HCT116 (cell line): ENCODE results near the gene TRPM3. TPM values are rescaled to one million over a fixed set of nuclear protein-coding genes. Genes with fewer than 3 reads are reported as not detected.

Experiments
- ATAC-seq: fragments of 200-7000 bp; cut with Tn5 transposase; 2 replicates; pipeline ENCODE4 v1.9.1; 2020; ENCODE audit warnings: mild to moderate bottlenecking, moderate library complexity
- BruUV-seq: library from RNA; stranded (reverse); fragments of 400-500 nt; replicated peaks from 2 replicates; lab custom pipeline; 2021; lab: Mats Ljungman, UMichigan
- CTCF ChIA-PET: fragments of 300-600 bp; sonication (Branson Sonifier 250); formaldehyde crosslinking; loops from one replicate; lab custom pipeline; 2021; ENCODE audit warnings: antibody characterized with exemption; lab: Charles Lee
- POLR2A ChIA-PET: fragments of 300-600, 350-600 bp; sonication (Branson Sonifier 250); formaldehyde crosslinking; loops from one replicate; lab custom pipeline; 2021; ENCODE audit warnings: antibody characterized with exemption; lab: Charles Lee
- RAD21 ChIA-PET, 2 experiments: fragments of 300-600 bp; sonication (Branson Sonifier 250); formaldehyde crosslinking; loops; one replicate each; lab custom pipeline; 2023; ENCODE audit warnings: low total read pairs in 2 of 2; ENCODE audit not compliant: uncharacterized antibody in 2 of 2, unreplicated experiment in 2 of 2, low non-redundant PET in 1 of 2; lab: Charles Lee
- DNase-seq: peaks from one replicate; pipeline ENCODE4 v3.0.0-alpha.2; 2010; ENCODE audit warnings: low read depth, low spot score
- H2AFZ ChIP-seq: fragments of 200-600 bp; shearing (Covaris generic), sonication (generic); 2 replicates; pipeline ENCODE4 v1.6.1; 2017; ENCODE audit warnings: low read depth, mixed run types, mixed read lengths, antibody characterized with exemption, low read length; ENCODE audit not compliant: poor library complexity, severe bottlenecking
- H3K27ac ChIP-seq: 2 replicates; pipeline ENCODE4 v1.5.1; 2012; ENCODE audit warnings: low read depth, low read length
- H3K27me3 ChIP-seq: fragments of 200-600 bp; sonication (generic); 2 replicates; pipeline ENCODE4 v1.6.1; 2016; ENCODE audit warnings: mixed run types, low read length, mixed read lengths; ENCODE audit not compliant: insufficient read depth
- H3K36me3 ChIP-seq, 2 experiments: fragments of 200-500 bp in 1 of 2; fragments of 200-600 bp in 1 of 2; sonication (Bioruptor generic) in 1 of 2; sonication (generic) in 1 of 2; 2 replicates each; pipeline versions ENCODE4 v1.5.1 to v1.6.1; 2014 to 2016; ENCODE audit warnings: low read length in 2 of 2, inconsistent platforms in 1 of 2, mixed read lengths in 1 of 2, mixed run types in 1 of 2; ENCODE audit not compliant: insufficient read depth in 2 of 2, control insufficient read depth in 1 of 2
- H3K4me1 ChIP-seq, 2 experiments: fragments of 200-600 bp in 1 of 2; sonication (generic) in 1 of 2; 2 replicates each; pipeline versions ENCODE4 v1.5.1 to v1.6.1; 2012 to 2017; ENCODE audit warnings: low read length in 2 of 2, inconsistent platforms in 1 of 2, mild to moderate bottlenecking in 1 of 2, mixed read lengths in 1 of 2, mixed run types in 1 of 2, moderate library complexity in 1 of 2; ENCODE audit not compliant: insufficient read depth in 2 of 2, control insufficient read depth in 1 of 2
- H3K4me2 ChIP-seq: fragments of 200-600 bp; sonication (generic); 2 replicates; pipeline ENCODE4 v1.6.1; 2017; ENCODE audit warnings: mixed run types, low read length, mixed read lengths
- H3K4me3 ChIP-seq, 2 experiments: fragments of 200-600 bp in 1 of 2; sonication (generic) in 1 of 2; replicated peaks in 1 of 2; 2 replicates each; pipeline ENCODE4 v1.5.1; 2011 to 2016; ENCODE audit warnings: low read length in 2 of 2, control low read depth in 1 of 2, low read depth in 1 of 2, mild to moderate bottlenecking in 1 of 2, mixed read lengths in 1 of 2, mixed run types in 1 of 2
- H3K79me2 ChIP-seq: fragments of 200-600 bp; sonication (generic); 2 replicates; pipeline ENCODE4 v1.6.1; 2017; ENCODE audit warnings: mild to moderate bottlenecking, mixed run types, low read length, moderate library complexity, mixed read lengths; ENCODE audit not compliant: insufficient read depth
- H3K9ac ChIP-seq: fragments of 200-600 bp; sonication (generic); 2 replicates; pipeline ENCODE4 v1.6.1; 2016; ENCODE audit warnings: low read length, mixed read lengths
- H3K9me2 ChIP-seq: fragments of 200-600 bp; sonication (generic), shearing (Covaris generic); 2 replicates; pipeline ENCODE4 v1.6.1; 2017; ENCODE audit warnings: mixed run types, mild to moderate bottlenecking, moderate library complexity; ENCODE audit not compliant: insufficient read depth
- H3K9me3 ChIP-seq, 2 experiments: fragments of 200-500 bp in 1 of 2; fragments of 200-600 bp in 1 of 2; sonication (Bioruptor generic) in 1 of 2; sonication (generic) in 1 of 2; 2 replicates each; pipeline ENCODE4 v1.6.1; 2014 to 2017; ENCODE audit warnings: low read length in 2 of 2, mixed read lengths in 2 of 2, inconsistent platforms in 1 of 2, low read depth in 1 of 2, mild to moderate bottlenecking in 1 of 2, mixed run types in 1 of 2, moderate library complexity in 1 of 2; ENCODE audit not compliant: control insufficient read depth in 1 of 2, insufficient read depth in 1 of 2
- H4K20me1 ChIP-seq: fragments of 200-600 bp; sonication (generic), shearing (Covaris generic); 2 replicates; pipeline ENCODE4 v1.6.1; 2017; ENCODE audit warnings: mixed run types, mild to moderate bottlenecking, moderate library complexity; ENCODE audit not compliant: insufficient read depth
- CEBPB ChIP-seq: IDR thresholded peaks from 2 replicates; pipeline ENCODE4 v1.6.1; 2012; ENCODE audit warnings: low read depth
- EGR1 ChIP-seq: IDR thresholded peaks from 2 replicates; pipeline ENCODE4 v1.6.1; 2012; ENCODE audit warnings: low read depth
- POLR2A ChIP-seq: IDR thresholded peaks from 2 replicates; pipeline ENCODE4 v1.7.0; 2011; ENCODE audit warnings: borderline replicate concordance; ENCODE audit not compliant: insufficient read depth, insufficient read length; ENCODE audit errors: extremely low read depth
- POLR2AphosphoS5 ChIP-seq: IDR thresholded peaks from 2 replicates; pipeline ENCODE4 v1.6.1; 2011; ENCODE audit warnings: mild to moderate bottlenecking, low read depth, low read length, moderate library complexity
- RAD21 ChIP-seq: IDR thresholded peaks from 2 replicates; pipeline ENCODE4 v1.6.1; 2012; ENCODE audit warnings: low read depth, mild to moderate bottlenecking
- SIN3A ChIP-seq: IDR thresholded peaks from 2 replicates; pipeline ENCODE4 v1.6.1; 2012; ENCODE audit warnings: low read depth
- TCF7L2 ChIP-seq: IDR thresholded peaks from 2 replicates; pipeline ENCODE4 v1.7.0; 2011; ENCODE audit warnings: borderline replicate concordance, inconsistent platforms; ENCODE audit not compliant: insufficient read depth, insufficient read length; ENCODE audit errors: extremely low read depth
- YY1 ChIP-seq: IDR thresholded peaks from 2 replicates; pipeline ENCODE4 v1.6.1; 2011; ENCODE audit warnings: low read length, low read depth, moderate library complexity, mild to moderate bottlenecking; ENCODE audit not compliant: insufficient replicate concordance; ENCODE audit errors: extremely low read depth
- intact Hi-C: fragments of 100-400 bp; cut with micrococcal nuclease; formaldehyde crosslinking; loops from 2 replicates; pipeline ENCODE4 v1.10.0; 2022
- total RNA-seq: library from RNA; stranded (reverse); gene quantifications from one replicate; pipeline ENCODE4 v1.2.1, GENCODE V29; 2021; ENCODE audit not compliant: unreplicated experiment
- TF ChIP-seq, protein P1 (sequence below), 3 experiments: fragments of 200-600 bp in 1 of 3; sonication (generic) in 1 of 3; IDR thresholded peaks in 2 of 3; conservative IDR thresholded peaks in 1 of 3; 2 replicates each; pipeline ENCODE4 v1.5.1; 2012 to 2017; ENCODE audit warnings: low read depth in 2 of 3, low read length in 2 of 3, antibody characterized with exemption in 1 of 3, borderline replicate concordance in 1 of 3, control low read depth in 1 of 3, mild to moderate bottlenecking in 1 of 3, mixed read lengths in 1 of 3, mixed run types in 1 of 3, moderate library complexity in 1 of 3; ENCODE audit not compliant: insufficient read depth in 1 of 3
- TF ChIP-seq, protein P2 (sequence below): IDR thresholded peaks from 2 replicates; pipeline ENCODE4 v1.6.1; 2012
- TF ChIP-seq, protein P3 (sequence below): IDR thresholded peaks from 2 replicates; pipeline ENCODE4 v1.6.1; 2011; ENCODE audit warnings: mild to moderate bottlenecking, low read length, moderate library complexity; ENCODE audit not compliant: insufficient replicate concordance; ENCODE audit errors: extremely low read depth

The TRPM3 gene
- total RNA-seq, 1 experiment from 2014 or later: not detected

DNA sequence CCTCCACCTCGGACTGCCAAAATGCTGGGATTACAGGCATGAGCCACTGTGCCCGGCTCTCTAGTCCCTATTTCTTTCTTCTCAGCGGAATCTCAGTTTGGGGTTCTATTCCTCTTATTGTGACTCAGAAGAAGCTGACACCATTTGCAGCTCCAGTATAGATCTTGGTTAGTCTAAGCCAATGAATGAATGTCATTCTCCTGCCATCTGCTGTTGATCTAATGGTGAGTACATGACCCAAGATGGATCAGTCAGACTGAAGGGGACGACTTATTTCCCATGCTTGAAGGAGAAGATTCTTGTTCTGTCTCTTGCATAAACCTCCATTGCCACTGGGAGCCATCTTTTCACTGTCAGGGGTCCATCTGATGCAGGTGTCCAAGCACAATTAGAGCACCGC lies 630.9 kb downstream of the TRPM3 start:
- POLR2A ChIA-PET: no interaction called here
- H3K27me3 ChIP-seq: no peaks in the 10 kb centered on the region
- DNase-seq (no peak), ATAC-seq (no peak)
- RAD21 ChIA-PET: interaction anchor here (0.6 to 0.7 kb wide), 2 partner anchors 72 to 112 kb away, joined by 3 to 4 read pairs; no protein-coding TSS in a partner anchor
- no peak overlapping the region for H2AFZ ChIP-seq
- no peaks in the 10 kb centered on the region for H3K36me3 ChIP-seq
- no peak overlapping the region for H3K4me3 ChIP-seq
- H4K20me1 ChIP-seq: no peaks in the 10 kb centered on the region
- TF ChIP-seq POLR2A: no peak
- TF ChIP-seq, protein P1, sequence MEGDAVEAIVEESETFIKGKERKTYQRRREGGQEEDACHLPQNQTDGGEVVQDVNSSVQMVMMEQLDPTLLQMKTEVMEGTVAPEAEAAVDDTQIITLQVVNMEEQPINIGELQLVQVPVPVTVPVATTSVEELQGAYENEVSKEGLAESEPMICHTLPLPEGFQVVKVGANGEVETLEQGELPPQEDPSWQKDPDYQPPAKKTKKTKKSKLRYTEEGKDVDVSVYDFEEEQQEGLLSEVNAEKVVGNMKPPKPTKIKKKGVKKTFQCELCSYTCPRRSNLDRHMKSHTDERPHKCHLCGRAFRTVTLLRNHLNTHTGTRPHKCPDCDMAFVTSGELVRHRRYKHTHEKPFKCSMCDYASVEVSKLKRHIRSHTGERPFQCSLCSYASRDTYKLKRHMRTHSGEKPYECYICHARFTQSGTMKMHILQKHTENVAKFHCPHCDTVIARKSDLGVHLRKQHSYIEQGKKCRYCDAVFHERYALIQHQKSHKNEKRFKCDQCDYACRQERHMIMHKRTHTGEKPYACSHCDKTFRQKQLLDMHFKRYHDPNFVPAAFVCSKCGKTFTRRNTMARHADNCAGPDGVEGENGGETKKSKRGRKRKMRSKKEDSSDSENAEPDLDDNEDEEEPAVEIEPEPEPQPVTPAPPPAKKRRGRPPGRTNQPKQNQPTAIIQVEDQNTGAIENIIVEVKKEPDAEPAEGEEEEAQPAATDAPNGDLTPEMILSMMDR (IDR thresholded peaks at IDR 0.05 in 2 of 3, conservative IDR thresholded peaks at IDR 0.05 in 1 of 3; ENCODE audit: borderline replicate concordance in 1 of 3, insufficient read depth in 1 of 3, low read depth in 2 of 3, low read length in 2 of 3): 0 out of 6 replicates have a peak, but pooled peaks of 1 of the 3 experiments have one; percentile 7
- TF ChIP-seq, protein P2, sequence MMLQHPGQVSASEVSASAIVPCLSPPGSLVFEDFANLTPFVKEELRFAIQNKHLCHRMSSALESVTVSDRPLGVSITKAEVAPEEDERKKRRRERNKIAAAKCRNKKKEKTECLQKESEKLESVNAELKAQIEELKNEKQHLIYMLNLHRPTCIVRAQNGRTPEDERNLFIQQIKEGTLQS: no peak
- TF ChIP-seq RAD21: peak; percentile 47
- no peak for TF ChIP-seq EGR1
- TF ChIP-seq TCF7L2: no peak
- TF ChIP-seq, all 23 proteins: peak for 2
- Histone ChIP-seq H3K4me1 (peaks cover 7 to 10% of the 10 kb centered on the region in 2 experiments), H3K4me2 (no peak overlapping the region), H3K9me2 (no peaks in the 10 kb centered on the region), H3K9me3 (no peaks in the 10 kb centered on the region), H3K27ac (no peak overlapping the region), H3K79me2 (no peaks in the 10 kb centered on the region), H3K9ac (no peak overlapping the region)
- no TSS peak for BruUV-seq
- CTCF ChIA-PET: interaction anchor here (1.0 kb wide), 1 partner anchor 112 kb away, joined by 4 read pairs; no protein-coding TSS in a partner anchor
- intact Hi-C loops: no loop called here

DNA sequence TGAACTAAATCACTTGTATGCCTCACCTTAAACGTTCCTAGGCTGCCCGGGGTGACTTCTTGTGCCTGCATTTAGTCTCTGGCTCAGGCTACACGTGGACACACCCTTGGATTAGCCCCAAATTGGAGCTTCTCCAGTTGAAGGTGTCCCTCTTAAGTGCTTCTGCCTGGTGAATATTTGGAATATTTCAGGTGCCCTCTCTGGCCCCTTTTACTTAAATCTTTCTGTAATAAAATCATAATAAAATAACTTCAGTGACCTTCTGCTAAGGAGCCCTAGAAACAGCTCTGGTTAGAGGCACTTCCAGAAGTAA lies 632.7 kb downstream of the TRPM3 start:
- intact Hi-C loops: loop anchor here (10.0 kb wide), 1 partner anchor 116 kb away; no protein-coding TSS in a partner anchor
- Histone ChIP-seq H3K4me3 (no peak overlapping the region), H3K9me2 (no peaks in the 10 kb centered on the region), H3K27ac (no peak overlapping the region), H3K27me3 (no peaks in the 10 kb centered on the region), H3K4me1 (peaks cover 7 to 13% of the 10 kb centered on the region in 2 experiments), H3K9ac (no peak overlapping the region), H3K79me2 (no peaks in the 10 kb centered on the region), H4K20me1 (no peaks in the 10 kb centered on the region), H3K9me3 (no peaks in the 10 kb centered on the region), H3K4me2 (peak overlapping the region; percentile 37; the same call in 1 of the 2 replicates), H3K36me3 (no peaks in the 10 kb centered on the region), H2AFZ (peak overlapping the region; percentile 17)
- DNase-seq: no peak
- no TSS peak for BruUV-seq
- ATAC-seq: no peak
- ChIA-PET POLR2A (interaction anchor here (1.2 kb wide), 1 partner anchor 70 kb away, joined by 3 read pairs; no protein-coding TSS in a partner anchor), CTCF (interaction anchor here (1.0 kb wide), 1 partner anchor 19 kb away, joined by 3 read pairs; no protein-coding TSS in a partner anchor), RAD21 (no interaction called here)
- no peak for TF ChIP-seq SIN3A
- TF ChIP-seq, protein P1 (IDR thresholded peaks at IDR 0.05 in 2 of 3, conservative IDR thresholded peaks at IDR 0.05 in 1 of 3; ENCODE audit: borderline replicate concordance in 1 of 3, insufficient read depth in 1 of 3, low read depth in 2 of 3, low read length in 2 of 3): no peak
- TF ChIP-seq CEBPB: no peak
- TF ChIP-seq YY1: no peak
- TF ChIP-seq, protein P2: no peak
- TF ChIP-seq, protein P3, sequence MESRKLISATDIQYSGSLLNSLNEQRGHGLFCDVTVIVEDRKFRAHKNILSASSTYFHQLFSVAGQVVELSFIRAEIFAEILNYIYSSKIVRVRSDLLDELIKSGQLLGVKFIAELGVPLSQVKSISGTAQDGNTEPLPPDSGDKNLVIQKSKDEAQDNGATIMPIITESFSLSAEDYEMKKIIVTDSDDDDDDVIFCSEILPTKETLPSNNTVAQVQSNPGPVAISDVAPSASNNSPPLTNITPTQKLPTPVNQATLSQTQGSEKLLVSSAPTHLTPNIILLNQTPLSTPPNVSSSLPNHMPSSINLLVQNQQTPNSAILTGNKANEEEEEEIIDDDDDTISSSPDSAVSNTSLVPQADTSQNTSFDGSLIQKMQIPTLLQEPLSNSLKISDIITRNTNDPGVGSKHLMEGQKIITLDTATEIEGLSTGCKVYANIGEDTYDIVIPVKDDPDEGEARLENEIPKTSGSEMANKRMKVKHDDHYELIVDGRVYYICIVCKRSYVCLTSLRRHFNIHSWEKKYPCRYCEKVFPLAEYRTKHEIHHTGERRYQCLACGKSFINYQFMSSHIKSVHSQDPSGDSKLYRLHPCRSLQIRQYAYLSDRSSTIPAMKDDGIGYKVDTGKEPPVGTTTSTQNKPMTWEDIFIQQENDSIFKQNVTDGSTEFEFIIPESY: no peak
- no peak for TF ChIP-seq TCF7L2
- no peak for TF ChIP-seq POLR2AphosphoS5
